ENCODE results near the gene PELI2.

DNA sequence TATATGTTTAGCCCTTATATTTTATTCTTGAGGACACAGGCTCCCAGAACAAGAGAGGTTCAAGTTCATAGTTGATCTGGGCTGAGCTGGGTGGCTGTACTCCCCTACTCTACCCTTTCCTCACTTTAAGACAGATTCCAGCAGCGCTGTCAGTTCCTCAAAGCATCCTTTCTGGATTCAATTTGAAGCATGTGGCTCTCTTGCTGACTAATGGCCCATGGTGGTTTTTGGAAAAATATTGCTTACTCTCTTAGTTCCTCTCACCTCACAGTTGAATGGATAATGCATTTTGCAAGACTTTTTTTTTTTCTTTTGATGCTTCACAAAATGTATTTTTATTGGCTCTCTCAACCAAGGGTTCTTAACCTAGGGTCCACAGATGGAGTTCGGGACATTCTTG, 4.1 kb downstream of the PELI2 start:
- TF ChIP-seq, protein P1, sequence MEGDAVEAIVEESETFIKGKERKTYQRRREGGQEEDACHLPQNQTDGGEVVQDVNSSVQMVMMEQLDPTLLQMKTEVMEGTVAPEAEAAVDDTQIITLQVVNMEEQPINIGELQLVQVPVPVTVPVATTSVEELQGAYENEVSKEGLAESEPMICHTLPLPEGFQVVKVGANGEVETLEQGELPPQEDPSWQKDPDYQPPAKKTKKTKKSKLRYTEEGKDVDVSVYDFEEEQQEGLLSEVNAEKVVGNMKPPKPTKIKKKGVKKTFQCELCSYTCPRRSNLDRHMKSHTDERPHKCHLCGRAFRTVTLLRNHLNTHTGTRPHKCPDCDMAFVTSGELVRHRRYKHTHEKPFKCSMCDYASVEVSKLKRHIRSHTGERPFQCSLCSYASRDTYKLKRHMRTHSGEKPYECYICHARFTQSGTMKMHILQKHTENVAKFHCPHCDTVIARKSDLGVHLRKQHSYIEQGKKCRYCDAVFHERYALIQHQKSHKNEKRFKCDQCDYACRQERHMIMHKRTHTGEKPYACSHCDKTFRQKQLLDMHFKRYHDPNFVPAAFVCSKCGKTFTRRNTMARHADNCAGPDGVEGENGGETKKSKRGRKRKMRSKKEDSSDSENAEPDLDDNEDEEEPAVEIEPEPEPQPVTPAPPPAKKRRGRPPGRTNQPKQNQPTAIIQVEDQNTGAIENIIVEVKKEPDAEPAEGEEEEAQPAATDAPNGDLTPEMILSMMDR (conservative IDR thresholded peaks at IDR 0.05; ENCODE audit: low read depth in 2 of 2) = no peak
- TF ChIP-seq ZNF331 (CRISPR knock-in tag; IDR thresholded peaks at IDR 0.05; ENCODE audit: low read depth) (no peak), CREB1 (CRISPR knock-in tag; IDR thresholded peaks at IDR 0.05; ENCODE audit: low read depth) (no peak), EZH2 (IDR thresholded peaks at IDR 0.05; ENCODE audit: low read depth, unreplicated experiment) (no peak), POLR2AphosphoS5 (IDR thresholded peaks at IDR 0.05; ENCODE audit: low read depth) (no peak), EZH2phosphoT487 (IDR thresholded peaks at IDR 0.05; ENCODE audit: unreplicated experiment) (no peak), NANOG (IDR thresholded peaks at IDR 0.05; ENCODE audit: borderline replicate concordance) (no peak)
- TF ChIP-seq, protein P2, sequence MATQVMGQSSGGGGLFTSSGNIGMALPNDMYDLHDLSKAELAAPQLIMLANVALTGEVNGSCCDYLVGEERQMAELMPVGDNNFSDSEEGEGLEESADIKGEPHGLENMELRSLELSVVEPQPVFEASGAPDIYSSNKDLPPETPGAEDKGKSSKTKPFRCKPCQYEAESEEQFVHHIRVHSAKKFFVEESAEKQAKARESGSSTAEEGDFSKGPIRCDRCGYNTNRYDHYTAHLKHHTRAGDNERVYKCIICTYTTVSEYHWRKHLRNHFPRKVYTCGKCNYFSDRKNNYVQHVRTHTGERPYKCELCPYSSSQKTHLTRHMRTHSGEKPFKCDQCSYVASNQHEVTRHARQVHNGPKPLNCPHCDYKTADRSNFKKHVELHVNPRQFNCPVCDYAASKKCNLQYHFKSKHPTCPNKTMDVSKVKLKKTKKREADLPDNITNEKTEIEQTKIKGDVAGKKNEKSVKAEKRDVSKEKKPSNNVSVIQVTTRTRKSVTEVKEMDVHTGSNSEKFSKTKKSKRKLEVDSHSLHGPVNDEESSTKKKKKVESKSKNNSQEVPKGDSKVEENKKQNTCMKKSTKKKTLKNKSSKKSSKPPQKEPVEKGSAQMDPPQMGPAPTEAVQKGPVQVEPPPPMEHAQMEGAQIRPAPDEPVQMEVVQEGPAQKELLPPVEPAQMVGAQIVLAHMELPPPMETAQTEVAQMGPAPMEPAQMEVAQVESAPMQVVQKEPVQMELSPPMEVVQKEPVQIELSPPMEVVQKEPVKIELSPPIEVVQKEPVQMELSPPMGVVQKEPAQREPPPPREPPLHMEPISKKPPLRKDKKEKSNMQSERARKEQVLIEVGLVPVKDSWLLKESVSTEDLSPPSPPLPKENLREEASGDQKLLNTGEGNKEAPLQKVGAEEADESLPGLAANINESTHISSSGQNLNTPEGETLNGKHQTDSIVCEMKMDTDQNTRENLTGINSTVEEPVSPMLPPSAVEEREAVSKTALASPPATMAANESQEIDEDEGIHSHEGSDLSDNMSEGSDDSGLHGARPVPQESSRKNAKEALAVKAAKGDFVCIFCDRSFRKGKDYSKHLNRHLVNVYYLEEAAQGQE (IDR thresholded peaks at IDR 0.05; ENCODE audit: unreplicated experiment) = no peak

Data from GM23338 (cell line).